Measurements from ENCODE around the gene TRAPPC5. TPM values are rescaled to one million over a fixed set of nuclear protein-coding genes. Genes with fewer than 3 reads are reported as not detected.

The TRAPPC5 gene
- total RNA-seq, 1 donor from 2014 or later: 93.8 TPM

- DNase-seq (ENCODE audit: low read depth in 2 of 2): no peak
Measured at GRCh38 chr19:7645656-7646425, 34.8 kb upstream of the TRAPPC5 start.

DNA sequence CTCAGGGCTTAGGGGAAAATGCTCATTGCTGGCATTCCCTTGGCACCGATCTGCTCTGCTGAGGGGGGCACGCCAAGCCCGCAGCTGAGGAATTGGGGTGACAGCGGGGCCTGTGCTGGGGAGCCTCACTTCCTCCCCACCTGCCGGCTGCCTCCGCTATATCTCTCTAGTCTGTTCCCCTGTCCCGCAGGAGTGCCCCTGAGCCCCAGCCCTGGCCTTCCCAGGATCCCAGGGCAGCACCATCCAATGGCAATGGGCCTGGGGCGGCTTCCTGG, 34.3 kb upstream of the TRAPPC5 start:
- DNase-seq (ENCODE audit: low read depth in 2 of 2): no peak

DNA sequence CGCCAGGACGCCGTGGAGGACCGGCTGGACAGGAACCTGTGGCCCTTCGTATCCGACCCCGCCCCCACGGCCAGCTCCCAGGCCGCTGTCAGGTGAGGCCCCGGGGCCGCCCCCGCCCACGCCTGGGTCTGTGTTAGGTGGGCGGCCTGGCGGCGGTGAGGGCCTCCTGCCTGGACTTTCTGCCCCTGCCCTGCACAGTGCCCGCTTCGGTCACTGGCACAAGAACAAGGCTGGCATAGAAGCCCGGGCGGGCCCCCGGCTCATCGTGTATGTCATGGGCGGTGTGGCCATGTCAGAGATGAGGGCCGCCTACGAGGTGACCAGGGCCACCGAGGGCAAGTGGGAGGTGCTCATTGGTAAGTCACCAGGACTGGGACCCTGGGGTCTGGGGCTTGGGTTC, 33.5 kb upstream of the TRAPPC5 start:
- DNase-seq (ENCODE audit: low read depth in 2 of 2): no peak

DNA sequence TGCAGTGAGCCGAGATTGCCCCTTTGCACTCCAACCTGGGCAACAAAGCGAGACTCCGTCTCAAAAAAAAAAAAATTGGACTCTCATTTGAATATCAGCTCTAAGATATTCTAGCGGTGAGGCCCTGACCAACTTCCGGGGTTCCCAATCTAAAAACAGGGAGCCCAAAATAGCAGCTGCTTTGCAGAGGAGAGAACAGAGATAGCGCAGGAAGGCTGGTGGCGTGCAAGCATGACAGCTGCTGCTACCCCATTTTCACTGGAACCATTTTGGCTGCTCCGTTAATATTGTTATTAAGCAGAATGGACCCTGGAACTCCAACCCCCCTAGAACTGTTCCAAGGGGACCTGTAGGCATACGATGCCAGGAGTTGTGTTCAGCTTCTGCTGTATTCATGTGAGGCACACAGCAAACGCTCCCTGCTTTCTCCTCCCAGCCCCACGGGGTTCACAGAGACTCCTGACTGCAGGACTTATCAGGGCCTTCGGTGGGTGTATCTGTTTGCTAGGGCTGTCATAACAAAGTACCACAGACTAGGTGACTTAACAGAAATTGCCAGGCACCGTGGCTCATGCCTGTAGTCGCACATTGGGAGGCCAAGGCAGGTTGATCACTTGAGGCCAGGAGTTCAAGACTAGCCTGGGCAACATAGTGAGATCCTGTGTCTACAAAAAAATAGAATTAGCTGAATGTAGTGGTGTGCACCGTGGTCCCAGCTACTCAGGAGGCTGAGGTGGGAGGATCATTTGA, 32.2 kb upstream of the TRAPPC5 start:
- no peak for DNase-seq (ENCODE audit: low read depth in 2 of 2)

GRCh38 chr19:7650148-7650547, 30.5 kb upstream of the TRAPPC5 start:
- no peak for DNase-seq (ENCODE audit: low read depth in 2 of 2)

DNA sequence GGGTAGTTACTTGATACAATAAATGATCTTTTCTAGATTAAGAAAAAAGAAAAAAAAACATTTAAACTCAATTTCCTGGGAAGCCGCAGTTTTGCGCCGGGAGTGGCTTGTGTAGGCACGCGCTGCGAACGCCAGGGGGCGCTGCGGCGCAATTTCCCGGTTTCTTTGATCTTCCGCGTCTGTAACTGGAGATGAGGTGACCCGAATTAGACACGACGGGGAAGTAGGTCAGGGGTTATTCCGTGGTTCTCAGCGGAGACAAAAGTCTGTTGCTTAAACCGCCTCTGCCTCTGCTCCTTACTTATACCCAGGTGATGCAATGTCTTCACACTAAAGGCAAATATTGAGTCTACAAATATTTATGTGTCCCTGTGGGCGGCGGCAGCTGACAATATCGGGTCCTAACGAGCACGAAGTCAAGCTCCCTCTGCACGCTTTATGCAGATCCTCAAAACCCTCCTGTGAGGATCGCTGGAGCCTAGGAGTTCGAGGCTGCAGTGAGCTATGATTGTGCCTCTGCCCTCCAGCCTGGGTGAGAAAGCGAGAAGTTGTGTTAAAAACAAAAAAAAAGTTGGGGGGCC, 28.5 kb upstream of the TRAPPC5 start:
- peak; percentile 39 to 64 for DNase-seq (ENCODE audit: low read depth in 2 of 2)

DNA sequence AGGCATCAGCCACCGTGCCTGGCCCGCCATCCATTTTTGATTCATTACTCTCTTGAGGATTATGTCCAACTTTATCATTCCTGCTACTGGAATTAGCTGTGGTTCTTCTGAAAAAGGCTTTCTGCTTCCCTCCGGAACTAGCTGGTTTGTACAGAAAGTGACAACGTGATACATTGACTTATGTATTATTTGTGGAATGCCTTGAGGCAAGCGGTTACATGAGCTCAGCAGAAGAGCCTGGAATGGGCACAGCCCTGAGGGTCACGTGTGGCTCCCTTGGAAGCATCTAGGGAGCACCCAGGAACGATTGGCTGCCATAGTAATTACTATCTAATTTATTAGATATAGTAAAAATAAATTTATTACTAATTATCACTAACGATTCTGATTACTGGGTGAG, 26.2 kb upstream of the TRAPPC5 start:
- no peak for DNase-seq (ENCODE audit: low read depth in 2 of 2)

- DNase-seq (ENCODE audit: low read depth in 2 of 2): no peak
Measured at GRCh38 chr19:7655581-7655980, 25.1 kb upstream of the TRAPPC5 start.

GRCh38 chr19:7657131-7657751, 23.4 kb upstream of the TRAPPC5 start:
- DNase-seq (ENCODE audit: low read depth in 2 of 2): no peak

DNA sequence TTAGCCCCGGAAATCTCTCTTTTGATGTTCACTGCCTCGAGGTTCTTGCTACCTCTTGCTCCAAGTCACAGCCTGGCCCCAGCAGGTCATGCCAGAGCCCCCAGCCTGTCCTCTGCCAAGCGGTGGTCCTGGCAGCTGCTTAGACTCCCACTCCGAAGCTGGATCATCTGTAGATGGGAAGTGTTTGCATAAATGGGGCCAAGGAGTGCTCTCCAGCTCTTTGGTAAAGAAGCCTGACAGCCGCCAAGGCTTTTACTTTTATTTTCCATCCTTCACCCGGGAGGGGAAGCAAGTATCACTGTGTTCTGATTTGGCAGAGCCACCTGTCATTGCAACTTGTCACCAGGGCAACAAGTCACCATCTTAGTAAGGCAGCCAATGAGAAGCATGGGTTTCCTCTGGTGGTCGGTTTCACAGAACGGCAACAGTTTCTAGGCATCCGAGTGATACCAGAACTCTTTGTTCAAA, 22.4 kb upstream of the TRAPPC5 start:
- no peak for DNase-seq (ENCODE audit: low read depth in 2 of 2)

GRCh38 chr19:7661744-7662538, 18.7 kb upstream of the TRAPPC5 start:
- DNase-seq (ENCODE audit: low read depth in 2 of 2): no peak

DNA sequence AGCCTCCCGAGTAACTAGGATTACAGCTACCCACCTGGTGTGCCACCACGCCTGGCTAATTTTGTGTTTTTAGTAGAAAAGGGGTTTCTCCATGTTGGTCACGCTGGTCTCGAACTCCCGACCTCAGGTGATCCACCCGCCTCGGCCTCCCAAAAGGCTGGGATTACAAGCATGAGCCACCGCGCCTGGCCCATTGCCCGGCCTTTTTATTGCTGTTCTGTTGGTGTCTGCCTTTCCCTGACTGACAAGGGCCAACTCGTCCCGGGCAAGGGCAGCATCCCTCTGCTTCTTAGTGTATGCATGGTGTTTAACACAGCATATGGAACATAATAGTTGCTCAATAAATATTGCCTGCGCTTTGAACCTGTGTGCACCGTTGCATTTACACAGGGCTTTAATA, 18.0 kb upstream of the TRAPPC5 start:
- DNase-seq (ENCODE audit: low read depth in 2 of 2): no peak

- DNase-seq (ENCODE audit: low read depth in 2 of 2): no peak
Measured at GRCh38 chr19:7663706-7664105, 16.9 kb upstream of the TRAPPC5 start.

GRCh38 chr19:7665076-7665475, 15.6 kb upstream of the TRAPPC5 start:
- DNase-seq (ENCODE audit: low read depth in 2 of 2): no peak

DNA sequence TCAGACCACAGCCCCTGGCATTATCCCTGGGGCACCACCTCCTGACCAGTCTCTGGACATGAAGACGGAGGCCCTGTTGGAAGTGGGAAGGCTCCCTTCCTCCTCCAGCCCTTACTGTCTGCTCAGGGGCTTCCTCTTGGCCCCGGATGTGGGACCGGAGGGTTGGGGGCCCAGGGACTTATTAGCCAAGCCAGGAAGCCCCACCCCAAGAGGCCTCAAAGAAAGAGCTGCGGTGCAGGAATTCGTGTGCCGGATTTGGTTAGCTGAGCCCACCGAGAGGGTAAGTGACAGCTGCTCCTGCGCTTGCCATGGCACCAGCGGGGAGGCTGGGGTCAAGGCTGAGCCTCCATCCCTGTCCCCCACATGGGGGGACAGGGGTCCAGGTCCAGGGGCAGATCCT, 11.8 kb upstream of the TRAPPC5 start, which contains the start of gene RETN:
RETN (plus strand) TSS at position 208 of the 400 bp plus-strand sequence. CDS start 278 bp downstream, outside the sequence.
- DNase-seq (ENCODE audit: low read depth in 2 of 2): no peak

DNA sequence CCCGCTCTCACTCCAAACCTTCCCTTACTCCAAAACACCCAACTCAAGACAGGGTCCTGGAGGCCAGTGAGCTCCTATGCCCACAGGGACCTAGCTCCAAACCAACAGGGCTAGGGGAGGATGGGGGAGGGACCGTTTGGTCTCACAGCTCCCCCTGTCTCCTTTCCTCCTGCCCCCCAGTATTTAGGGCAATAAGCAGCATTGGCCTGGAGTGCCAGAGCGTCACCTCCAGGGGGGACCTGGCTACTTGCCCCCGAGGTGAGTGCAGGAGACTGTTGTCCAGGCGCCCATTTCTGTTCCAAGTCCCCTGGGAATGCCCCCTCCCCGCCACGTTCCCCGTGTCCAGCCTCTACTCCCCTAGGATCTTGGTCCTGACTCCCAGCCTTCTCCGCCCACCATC, 11.0 kb upstream of the TRAPPC5 start:
- DNase-seq (ENCODE audit: low read depth in 2 of 2): no peak

- no peak for DNase-seq (ENCODE audit: low read depth in 2 of 2)
Measured at GRCh38 chr19:7670150-7670783, 10.4 kb upstream of the TRAPPC5 start.

DNA sequence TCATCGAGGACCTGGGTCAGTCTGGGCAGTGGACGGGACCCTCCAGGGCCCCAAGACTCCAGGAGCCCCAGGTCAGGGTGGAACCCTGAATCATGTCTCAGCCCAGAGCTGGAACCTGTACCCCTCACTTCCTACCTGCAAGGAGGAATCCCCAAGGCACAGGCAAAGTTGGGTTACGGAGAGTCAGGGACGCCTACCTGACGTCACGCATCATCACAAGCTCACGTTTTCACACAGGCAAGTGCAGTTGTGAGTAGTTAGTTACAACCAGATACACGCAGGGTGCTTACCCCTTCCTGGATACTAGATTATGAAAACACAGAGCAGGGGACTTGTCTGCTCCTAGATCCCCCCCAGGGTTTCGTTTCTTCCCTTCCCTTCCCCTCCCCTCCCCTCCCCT, 9.8 kb upstream of the TRAPPC5 start:
- DNase-seq (ENCODE audit: low read depth in 2 of 2): no peak

DNA sequence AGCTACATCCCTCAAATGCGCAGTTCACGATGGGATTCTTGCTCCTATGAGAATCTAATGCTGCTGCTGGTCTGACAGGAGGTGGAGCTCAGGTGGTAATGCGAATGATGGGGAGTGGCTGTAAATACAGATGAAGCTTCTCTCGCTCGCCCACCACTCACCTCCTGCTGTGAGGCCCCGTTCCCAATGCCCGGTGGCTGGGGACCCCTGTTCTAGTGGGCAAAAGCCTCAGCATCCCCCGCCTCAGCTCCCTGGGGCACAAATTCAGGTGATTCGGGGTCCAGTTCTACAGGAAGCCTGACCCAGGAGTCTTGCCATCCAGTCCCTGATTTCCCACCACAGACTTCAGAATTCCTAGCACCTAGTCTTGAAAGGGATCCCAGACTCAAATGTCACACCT, 8.1 kb upstream of the TRAPPC5 start:
- no peak for DNase-seq (ENCODE audit: low read depth in 2 of 2)

GRCh38 chr19:7674010-7675005, 6.3 kb upstream of the TRAPPC5 start:
- DNase-seq (ENCODE audit: low read depth in 2 of 2): peak in 1 of 2 donors; percentile 37

Measured in dermis microvascular lymphatic vessel endothelial cell (primary cell).